Mucosa of gallbladder (tissue), 1 donor: ENCODE measurements around the gene DDX54. TPM values are rescaled to one million over a fixed set of nuclear protein-coding genes. Genes with fewer than 3 reads are reported as not detected.
A peak's percentile ranks its signal among the peaks of the same experiment; 100 is the strongest.
"Not testable (repeated sequence)": the region's sequence is repeated elsewhere in the genome, so short reads cannot be mapped to it uniquely, and the experiment has no call there.

ENCODE experiments used
- DNase-seq: peaks from one replicate; pipeline ENCODE4 v3.0.0-alpha.2; 2020; ENCODE audit warnings: low spot score
- total RNA-seq: library from RNA; stranded (reverse); gene quantifications from one replicate; pipeline ENCODE4 v1.2.1, GENCODE V29; 2021
- donor health status: DM: no; HTN: no; CAD: no.

Gene DDX54
- total RNA-seq, 1 donor from 2014 or later, result 55.9 TPM

DNA sequence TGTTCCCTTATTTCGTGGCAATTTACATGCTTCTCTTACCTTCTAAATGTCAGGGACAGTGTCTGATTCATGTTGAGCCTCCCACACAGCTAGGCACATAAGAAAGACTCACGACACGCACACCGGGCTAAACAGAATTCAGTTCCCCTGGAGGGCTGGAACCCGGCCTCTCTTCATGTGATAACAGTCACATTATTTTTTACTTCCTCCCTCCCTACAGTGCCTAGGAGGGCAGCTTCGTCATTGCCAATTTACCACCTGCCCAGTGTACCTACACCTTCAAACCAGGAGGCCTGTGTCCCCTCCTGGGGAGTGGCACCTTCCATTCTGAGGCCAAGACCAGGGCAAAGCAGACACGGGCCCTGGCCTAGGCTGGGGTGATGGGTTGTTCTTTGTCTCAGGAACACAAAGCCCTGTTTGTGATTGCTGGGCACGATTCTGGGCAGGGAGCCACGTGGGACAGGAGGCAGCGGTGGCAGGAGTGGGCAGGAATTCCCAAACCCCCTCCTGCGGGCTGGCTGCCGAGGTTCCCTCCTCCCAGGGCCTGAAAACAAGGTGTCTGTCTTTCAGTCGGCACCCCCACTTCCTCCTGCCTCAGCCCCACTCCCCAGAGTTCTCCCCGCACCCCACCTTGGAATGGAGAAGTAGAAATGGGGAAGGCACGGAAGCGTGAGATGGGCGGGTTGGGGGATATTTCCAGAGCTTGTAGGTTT, 42.9 kb downstream of the DDX54 start:
- peak; percentile 35 for DNase-seq

DNA sequence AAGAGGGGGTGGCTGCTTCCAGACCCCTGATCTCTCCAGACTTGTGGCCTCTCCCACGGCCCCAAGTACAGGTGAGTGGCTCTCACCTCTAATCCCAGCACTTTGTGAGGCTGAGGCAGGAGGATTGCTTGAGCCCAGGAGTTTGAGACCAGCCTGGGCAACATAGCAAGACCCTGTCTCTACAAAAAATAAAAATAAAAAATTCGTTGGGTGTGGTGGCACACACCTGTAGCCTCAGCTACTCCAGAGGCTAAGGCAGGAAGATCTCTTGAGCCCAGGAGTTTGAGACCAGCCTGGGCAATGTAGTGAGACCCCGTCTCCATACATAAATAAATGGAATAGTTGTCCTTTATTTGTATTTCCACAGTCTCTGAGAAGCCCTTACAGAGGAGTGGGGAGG, 43.6 kb downstream of the DDX54 start:
- not testable (repeated sequence) for DNase-seq

- no peak for DNase-seq
These were observed 44.6 kb downstream of the DDX54 start for GRCh38 chr12:113140706-113141105.

DNA sequence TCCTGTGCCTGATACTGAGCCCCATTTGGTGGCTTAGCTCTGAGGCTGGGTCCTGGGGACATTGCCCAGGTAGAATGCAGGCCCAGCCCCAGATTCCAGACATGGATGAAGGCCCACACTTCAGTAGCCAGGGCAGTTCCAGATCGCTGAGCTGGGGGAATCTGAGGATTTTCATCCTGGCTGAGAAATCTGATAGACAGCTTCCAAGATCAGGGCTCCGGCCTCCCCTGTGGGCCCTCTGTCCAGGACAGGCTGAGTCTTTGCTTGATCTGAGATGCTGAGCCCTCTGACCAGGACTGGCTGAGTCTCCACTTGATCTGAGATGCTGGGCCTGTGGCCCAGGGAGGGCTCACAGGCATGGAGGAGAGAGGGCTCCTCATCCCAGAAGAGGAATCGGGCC, 46.5 kb downstream of the DDX54 start:
- DNase-seq, result no peak

GRCh38 chr12:113137861-113138783, 47.2 kb downstream of the DDX54 start:
- DNase-seq, result no peak

GRCh38 chr12:113136990-113137511, 48.2 kb downstream of the DDX54 start:
- DNase-seq, result no peak

- DNase-seq, result no peak
These were observed 48.9 kb downstream of the DDX54 start for GRCh38 chr12:113136128-113136989.

GRCh38 chr12:113135178-113136127, 49.8 kb downstream of the DDX54 start, which contains the start of gene RASAL1:
TSS of gene RASAL1 (minus strand) at chr12:113135761. CDS start at chr12:113135462, 299 bp downstream.
- DNase-seq, result no peak

DNA sequence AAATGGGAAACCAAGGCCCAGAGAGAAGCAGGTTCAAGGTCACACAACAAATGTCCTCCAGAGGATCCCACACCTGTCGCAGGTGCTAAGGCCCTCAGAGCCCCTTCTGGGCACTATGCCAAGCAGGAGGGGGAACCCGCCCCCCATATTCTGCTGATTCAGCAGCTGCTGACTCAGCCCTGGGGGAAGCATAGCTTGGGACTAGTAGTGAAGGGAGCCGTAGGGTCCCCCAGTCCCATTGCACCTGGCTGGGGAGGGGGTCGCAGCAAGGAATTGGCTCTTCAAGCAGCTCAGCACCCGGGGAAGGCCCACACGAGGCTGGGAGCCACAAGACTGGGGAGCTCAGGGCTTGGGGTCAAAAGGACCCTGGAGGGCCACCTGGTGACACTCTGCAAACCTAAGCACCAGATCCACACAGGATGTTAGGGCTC, 50.7 kb downstream of the DDX54 start:
- DNase-seq, result no peak

- no peak for DNase-seq
These were observed 51.2 kb downstream of the DDX54 start for GRCh38 chr12:113134071-113134470.

GRCh38 chr12:113133666-113134065, 51.6 kb downstream of the DDX54 start:
- no peak for DNase-seq

DNA sequence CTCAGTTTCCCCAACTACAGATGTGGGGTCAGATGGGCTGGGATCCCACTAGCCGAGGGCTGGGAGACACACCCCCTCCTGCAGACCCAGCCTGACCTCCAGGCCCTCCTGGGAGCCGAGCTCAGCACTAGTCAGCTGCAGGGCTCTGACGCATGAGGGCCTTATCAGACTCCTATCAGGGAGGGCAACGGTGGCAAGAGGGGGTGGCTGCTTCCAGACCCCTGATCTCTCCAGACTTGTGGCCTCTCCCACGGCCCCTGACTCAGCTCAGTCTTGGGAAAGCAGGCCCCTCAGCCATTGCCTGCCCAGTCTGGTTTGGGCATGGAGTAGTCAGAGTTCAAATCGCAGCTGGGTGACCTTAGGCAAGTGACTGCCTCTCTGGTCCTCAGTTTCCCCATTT, 52.2 kb downstream of the DDX54 start:
- DNase-seq, result no peak

DNA sequence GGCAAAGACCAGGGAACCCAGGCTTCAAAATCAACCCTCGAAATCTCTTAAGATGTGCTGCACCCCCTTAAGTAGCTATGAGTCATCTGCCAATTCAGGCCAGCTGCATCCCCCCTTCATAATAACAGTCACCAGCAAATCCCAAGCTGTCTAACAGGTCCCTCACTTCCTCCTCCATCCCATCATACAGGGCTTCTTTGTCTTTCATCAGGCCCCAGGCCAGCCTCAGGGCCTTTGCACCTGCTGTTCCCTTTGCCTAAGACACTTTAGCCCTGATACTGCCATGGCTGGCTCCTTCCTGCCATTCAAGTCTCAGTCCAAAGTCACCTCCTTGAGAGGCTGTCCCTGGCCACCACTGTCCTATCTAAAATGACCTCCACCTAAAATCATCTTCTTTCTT, 53.7 kb downstream of the DDX54 start:
- DNase-seq, result no peak

GRCh38 chr12:113130457-113131135, 54.7 kb downstream of the DDX54 start:
- no peak for DNase-seq

GRCh38 chr12:113129664-113130456, 55.4 kb downstream of the DDX54 start:
- no peak for DNase-seq

DNA sequence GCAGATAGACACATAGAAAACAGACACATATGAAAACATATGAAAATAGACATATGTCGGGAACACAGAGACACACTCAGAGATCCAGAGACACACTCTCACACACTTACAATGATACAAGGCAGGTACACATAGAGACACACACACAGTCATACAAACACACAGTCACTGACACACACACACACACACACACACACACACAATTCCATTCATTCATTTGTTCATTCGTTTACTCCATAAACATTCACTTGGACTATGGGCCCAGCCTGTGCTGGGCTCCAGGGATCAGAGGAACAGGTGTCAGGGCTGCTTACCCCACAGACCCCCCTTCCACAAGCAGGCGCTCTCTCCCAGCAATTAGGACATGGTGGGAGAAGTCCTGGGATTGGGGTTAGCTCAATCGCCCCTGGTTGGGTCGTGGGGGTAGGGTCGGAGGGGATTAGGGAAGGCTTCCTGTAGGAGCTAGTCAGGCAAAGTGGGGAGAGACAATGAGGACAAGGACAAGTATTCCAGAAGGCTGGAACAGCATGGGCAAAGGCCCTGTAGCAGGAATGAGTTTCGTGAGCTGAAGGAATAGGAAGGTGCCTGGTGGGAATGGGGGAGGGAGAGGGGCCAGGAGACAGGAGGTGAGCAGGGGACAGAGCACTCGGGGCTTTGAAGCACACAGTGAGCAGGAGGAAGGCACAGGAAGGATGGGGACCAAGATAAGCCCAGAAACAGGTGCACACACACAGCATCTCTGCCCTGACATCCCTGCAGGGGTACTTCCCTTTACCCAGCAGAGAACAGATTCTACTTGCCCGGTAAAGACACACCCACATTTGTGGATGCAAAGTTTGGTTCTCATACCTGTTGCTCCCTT, 56.2 kb downstream of the DDX54 start:
- no peak for DNase-seq

DNA sequence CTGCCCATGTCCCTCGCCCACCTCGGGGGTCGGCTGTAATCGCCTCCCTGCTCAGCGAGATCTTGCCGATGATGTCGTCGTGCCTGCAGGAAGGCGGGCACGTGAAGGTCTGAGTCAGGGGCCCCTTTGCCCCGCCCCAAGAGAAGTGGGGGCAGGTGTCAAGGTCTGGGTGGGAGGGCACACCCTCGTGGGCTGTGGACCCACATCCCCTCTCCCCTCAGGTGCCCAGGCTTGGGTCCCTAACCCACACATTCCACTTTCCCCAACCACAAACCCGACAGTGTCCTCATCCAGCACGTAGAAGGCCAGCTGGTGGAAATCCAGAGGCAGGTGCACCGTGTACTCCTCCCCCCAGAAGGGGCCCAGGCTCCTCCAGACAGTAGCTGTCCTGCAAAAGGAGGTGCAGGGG, 57.5 kb downstream of the DDX54 start:
- no peak for DNase-seq
